Astrocyte (in vitro differentiated cells and primary cell): ENCODE measurements around the gene IL3RA. TPM values are rescaled to one million over a fixed set of nuclear protein-coding genes. Genes with fewer than 3 reads are reported as not detected.

Experiments
- DNase-seq: peaks from one replicate; pipeline ENCODE4 v3.0.0-alpha.2; 2010; ENCODE audit warnings: low read depth
- FAIRE-seq: peaks from 2 replicates; lab custom pipeline; 2011; peaks lifted over from hg19 to GRCh38; lab: Jason Lieb, UNC
- H2AFZ ChIP-seq: 2 replicates; pipeline ENCODE4 v1.6.0; 2012; ENCODE audit warnings: low read depth, low read length, inconsistent platforms
- H3K27ac ChIP-seq: 2 replicates; pipeline ENCODE4 v1.5.1; 2011; ENCODE audit warnings: low read depth, low read length, inconsistent platforms
- H3K27me3 ChIP-seq: 2 replicates; pipeline ENCODE4 v1.6.0; 2011; ENCODE audit warnings: low read length, inconsistent platforms; ENCODE audit not compliant: insufficient read depth
- H3K36me3 ChIP-seq: 2 replicates; pipeline ENCODE4 v1.5.1; 2011; ENCODE audit warnings: low read length, inconsistent platforms; ENCODE audit not compliant: insufficient read depth
- H3K4me1 ChIP-seq: 2 replicates; pipeline ENCODE4 v1.5.1; 2011; ENCODE audit warnings: low read length, inconsistent platforms; ENCODE audit not compliant: insufficient read depth
- H3K4me2 ChIP-seq: 2 replicates; pipeline ENCODE4 v1.6.0; 2012; ENCODE audit warnings: low read length, inconsistent platforms
- H3K4me3 ChIP-seq: 2 replicates; pipeline ENCODE4 v1.5.1; 2011; ENCODE audit warnings: low read depth, mild to moderate bottlenecking, low read length, inconsistent platforms; ENCODE audit not compliant: insufficient read depth
- H3K79me2 ChIP-seq: 2 replicates; pipeline ENCODE4 v1.6.0; 2012; ENCODE audit warnings: mild to moderate bottlenecking, low read length, inconsistent platforms; ENCODE audit not compliant: insufficient read depth
- H3K9ac ChIP-seq: 2 replicates; pipeline ENCODE4 v1.6.0; 2012; ENCODE audit warnings: mild to moderate bottlenecking, low read length, inconsistent platforms
- H3K9me3 ChIP-seq: 2 replicates; pipeline ENCODE4 v1.5.1; 2012; ENCODE audit warnings: low read depth, mild to moderate bottlenecking, low read length, inconsistent platforms; ENCODE audit not compliant: insufficient read depth
- H4K20me1 ChIP-seq: 2 replicates; pipeline ENCODE4 v1.6.0; 2012; ENCODE audit warnings: low read length, inconsistent platforms; ENCODE audit not compliant: insufficient read depth
- H3K27ac Mint-ChIP-seq: one replicate; pipeline ENCODE4 v1.8.0; 2021; ENCODE audit warnings: mild to moderate bottlenecking, mixed read lengths; ENCODE audit not compliant: unreplicated experiment
- H3K27me3 Mint-ChIP-seq: one replicate; pipeline ENCODE4 v1.8.0; 2021; ENCODE audit warnings: low read depth, mixed read lengths; ENCODE audit not compliant: unreplicated experiment
- H3K36me3 Mint-ChIP-seq: one replicate; pipeline ENCODE4 v1.8.0; 2021; ENCODE audit warnings: low read depth, mixed read lengths; ENCODE audit not compliant: unreplicated experiment
- H3K4me1 Mint-ChIP-seq: one replicate; pipeline ENCODE4 v1.8.0; 2021; ENCODE audit warnings: low read depth, mixed read lengths; ENCODE audit not compliant: unreplicated experiment
- H3K4me3 Mint-ChIP-seq: one replicate; pipeline ENCODE4 v1.8.0; 2021; ENCODE audit warnings: mild to moderate bottlenecking, moderate library complexity, mixed read lengths; ENCODE audit not compliant: unreplicated experiment
- H3K9me3 Mint-ChIP-seq: one replicate; pipeline ENCODE4 v1.8.0; 2021; ENCODE audit warnings: mild to moderate bottlenecking, mixed read lengths; ENCODE audit not compliant: unreplicated experiment
- CTCF ChIP-seq: IDR thresholded peaks from 2 replicates; pipeline ENCODE4 v1.5.1; 2011; ENCODE audit warnings: low read depth, mild to moderate bottlenecking, inconsistent platforms, low read length, moderate library complexity; ENCODE audit not compliant: insufficient read depth
- EZH2 ChIP-seq: IDR thresholded peaks from 2 replicates; pipeline ENCODE4 v1.6.1; 2012; ENCODE audit warnings: mild to moderate bottlenecking, low read length, inconsistent platforms; ENCODE audit not compliant: insufficient read depth
- total RNA-seq: library from RNA; stranded (reverse); gene quantifications from 2 replicates; pipeline ENCODE4 v1.2.1, GENCODE V29; 2021

IL3RA gene
- total RNA-seq, 1 donor from 2014 or later: not detected

GRCh38 chrX:1393871-1394615, 57.5 kb downstream of the IL3RA start:
- H3K36me3 Mint-ChIP-seq: peaks cover 11% of the 10 kb centered on the region
- Histone ChIP-seq H3K27ac (no peak overlapping the region), H3K79me2 (peaks cover 66% of the 10 kb centered on the region), H3K36me3 (peaks cover 14% of the 10 kb centered on the region), H3K27me3 (no peaks in the 10 kb centered on the region), H3K9ac (peak overlapping the region; percentile 100), H3K4me3 (peak overlapping the region; percentile 61), H3K4me2 (peak overlapping the region; percentile 93), H4K20me1 (peaks cover 48% of the 10 kb centered on the region), H2AFZ (no peak overlapping the region), H3K9me3 (no peaks in the 10 kb centered on the region), H3K4me1 (peaks cover 13% of the 10 kb centered on the region)
- H3K27ac Mint-ChIP-seq: peak overlapping the region; percentile 75
- H3K4me1 Mint-ChIP-seq: peaks cover 6% of the 10 kb centered on the region
- H3K4me3 Mint-ChIP-seq: peak overlapping the region; percentile 84
- H3K9me3 Mint-ChIP-seq: no peaks in the 10 kb centered on the region
- DNase-seq (no peak), FAIRE-seq (no peak)
- TF ChIP-seq EZH2 (no peak), CTCF (no peak)
- H3K27me3 Mint-ChIP-seq: no peaks in the 10 kb centered on the region

GRCh38 chrX:1394731-1395501, 58.3 kb downstream of the IL3RA start:
- Histone ChIP-seq H4K20me1 (peaks cover 39% of the 10 kb centered on the region), H2AFZ (no peak overlapping the region), H3K9ac (peak overlapping the region; percentile 100), H3K4me3 (no peak overlapping the region), H3K36me3 (peaks cover 9% of the 10 kb centered on the region), H3K4me2 (peak overlapping the region; percentile 93), H3K79me2 (peaks cover 57% of the 10 kb centered on the region), H3K27me3 (no peaks in the 10 kb centered on the region), H3K27ac (no peak overlapping the region), H3K9me3 (no peaks in the 10 kb centered on the region), H3K4me1 (peaks cover 13% of the 10 kb centered on the region)
- TF ChIP-seq EZH2 (no peak), CTCF (no peak)
- H3K9me3 Mint-ChIP-seq: no peaks in the 10 kb centered on the region
- H3K4me3 Mint-ChIP-seq: no peak overlapping the region
- no peak overlapping the region for H3K27ac Mint-ChIP-seq
- peaks cover 5% of the 10 kb centered on the region for H3K4me1 Mint-ChIP-seq
- H3K27me3 Mint-ChIP-seq: no peaks in the 10 kb centered on the region
- DNase-seq (no peak), FAIRE-seq (no peak)
- peaks cover 10% of the 10 kb centered on the region for H3K36me3 Mint-ChIP-seq
